ENCODE measurements around the gene PRSS2. TPM values are rescaled to one million over a fixed set of nuclear protein-coding genes. Genes with fewer than 3 reads are reported as not detected.

PRSS2 gene
- total RNA-seq, 1 donor from 2014 or later, result not detected

GRCh38 chr7:142815134-142815533, 44.4 kb downstream of the PRSS2 start:
- no peak for DNase-seq
- no peaks in the 10 kb centered on the region for H3K9me3 ChIP-seq (replicated peaks)
- no peak overlapping the region for H3K4me3 ChIP-seq
- no peak overlapping the region for H3K27ac ChIP-seq (replicated peaks)
- no peaks in the 10 kb centered on the region for H3K36me3 ChIP-seq
- intact Hi-C loops (cut with micrococcal nuclease), result no loop called here
- no peaks in the 10 kb centered on the region for H3K4me1 ChIP-seq
- H3K27me3 ChIP-seq (ENCODE audit: low read depth), result peaks cover 94% of the 10 kb centered on the region
- TF ChIP-seq CTCF (IDR thresholded peaks at IDR 0.05; ENCODE audit: borderline replicate concordance), result no peak

GRCh38 chr7:142817506-142817905, 46.7 kb downstream of the PRSS2 start:
- Histone ChIP-seq H3K27ac (replicated peaks) (no peak overlapping the region), H3K9me3 (replicated peaks) (peaks cover 5% of the 10 kb centered on the region), H3K27me3 (ENCODE audit: low read depth) (peaks cover 72% of the 10 kb centered on the region), H3K36me3 (no peaks in the 10 kb centered on the region), H3K4me1 (no peaks in the 10 kb centered on the region), H3K4me3 (no peak overlapping the region)
- TF ChIP-seq CTCF (IDR thresholded peaks at IDR 0.05; ENCODE audit: borderline replicate concordance), result no peak
- no peak for DNase-seq
- intact Hi-C loops (cut with micrococcal nuclease), result no loop called here

GRCh38 chr7:142819530-142819929, 48.8 kb downstream of the PRSS2 start:
- no peak for DNase-seq
- Histone ChIP-seq H3K27me3 (ENCODE audit: low read depth) (peaks cover 52% of the 10 kb centered on the region), H3K4me1 (no peaks in the 10 kb centered on the region), H3K36me3 (no peaks in the 10 kb centered on the region), H3K4me3 (no peak overlapping the region), H3K27ac (replicated peaks) (no peak overlapping the region), H3K9me3 (replicated peaks) (peaks cover 18% of the 10 kb centered on the region)
- intact Hi-C loops (cut with micrococcal nuclease), result no loop called here
- TF ChIP-seq CTCF (IDR thresholded peaks at IDR 0.05; ENCODE audit: borderline replicate concordance), result no peak

- TF ChIP-seq CTCF (IDR thresholded peaks at IDR 0.05; ENCODE audit: borderline replicate concordance), result no peak
- Histone ChIP-seq H3K9me3 (replicated peaks) (peaks cover 18% of the 10 kb centered on the region), H3K4me3 (no peak overlapping the region), H3K36me3 (no peaks in the 10 kb centered on the region), H3K27ac (replicated peaks) (no peak overlapping the region), H3K27me3 (ENCODE audit: low read depth) (peaks cover 31% of the 10 kb centered on the region), H3K4me1 (no peaks in the 10 kb centered on the region)
- intact Hi-C loops (cut with micrococcal nuclease), result no loop called here
- no peak for DNase-seq
Measured at GRCh38 chr7:142822714-142823113, 51.9 kb downstream of the PRSS2 start.

Other genes with a start within 250 kb of the PRSS2 start
- not detected for gene PRSS1, start 21.5 kb upstream of the PRSS2 start, total RNA-seq
- gene EPHB6, start 84.1 kb downstream of the PRSS2 start, total RNA-seq, result 4.4 TPM
- gene TRPV6, start 114.8 kb downstream of the PRSS2 start, total RNA-seq, result not detected
- not detected for gene TRPV5, start 162.8 kb downstream of the PRSS2 start, total RNA-seq
- gene LLCFC1, start 168.5 kb downstream of the PRSS2 start, total RNA-seq, result not detected
- 0.38 TPM for gene KEL, start 191.4 kb downstream of the PRSS2 start, total RNA-seq